ENCODE results near the gene ARL13B.

GRCh38 chr3:94009608-94010007 lies 29.7 kb downstream of the ARL13B start:
- TF ChIP-seq CTCF (conservative IDR thresholded peaks at IDR 0.05 in 1 of 2, IDR thresholded peaks at IDR 0.05 in 1 of 2; ENCODE audit: extremely low read depth in 1 of 2, insufficient read depth in 1 of 2, low read depth in 1 of 2, low read length in 2 of 2) = no peak
- TF ChIP-seq EZH2 (IDR thresholded peaks at IDR 0.05; ENCODE audit: borderline replicate concordance, low read length) = no peak
